Measurements from ENCODE around the gene TOR3A.

DNA sequence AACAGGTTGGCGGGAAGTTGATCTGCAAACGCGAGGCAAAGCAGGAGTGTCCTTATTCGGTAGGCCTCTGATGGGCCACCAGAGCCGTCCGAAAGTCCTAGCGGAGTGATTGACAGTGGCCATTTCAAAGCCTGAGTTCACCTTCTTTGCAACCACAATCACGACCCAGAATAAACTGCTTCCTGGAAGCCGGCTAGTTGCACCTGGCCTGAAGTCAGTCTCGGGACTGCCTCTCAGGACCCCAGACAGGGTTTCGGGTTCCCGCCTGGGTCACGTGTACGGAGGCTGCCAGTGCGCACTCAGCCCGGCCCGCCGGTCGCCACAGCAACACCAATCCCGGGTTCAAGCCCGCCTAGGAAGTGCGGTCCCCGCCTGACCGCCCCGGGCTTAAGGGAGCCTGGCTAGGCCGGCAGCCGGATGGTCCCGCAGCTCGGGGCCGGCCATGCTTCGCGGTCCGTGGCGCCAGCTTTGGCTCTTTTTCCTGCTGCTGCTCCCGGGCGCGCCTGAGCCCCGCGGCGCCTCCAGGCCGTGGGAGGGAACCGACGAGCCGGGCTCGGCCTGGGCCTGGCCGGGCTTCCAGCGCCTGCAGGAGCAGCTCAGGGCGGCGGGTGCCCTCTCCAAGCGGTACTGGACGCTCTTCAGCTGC lies at the start of gene TOR3A:
- TF ChIP-seq POLR2AphosphoS5 (IDR thresholded peaks at IDR 0.05; ENCODE audit: low read depth, low read length) (0 out of 2 replicates have a peak, but pooled peaks have one; percentile 57), SIN3A (IDR thresholded peaks at IDR 0.05; ENCODE audit: borderline replicate concordance, insufficient read depth, low read length) (no peak), TAF1 (IDR thresholded peaks at IDR 0.05; ENCODE audit: borderline replicate concordance, insufficient read depth, low read length) (no peak), FOXP2 (optimal IDR thresholded peaks at IDR 0.05; ENCODE audit: borderline replicate concordance, extremely low read depth, extremely low read length, insufficient read depth) (no peak)

Measured in PFSK-1 (cell line).